Ishikawa (cell line): ENCODE results near the gene CFLAR.

Source experiments
- CEBPB ChIP-seq: IDR thresholded peaks from 2 replicates; pipeline ENCODE4 v1.6.1; 2012
- CREB1 ChIP-seq: IDR thresholded peaks from 2 replicates; pipeline ENCODE4 v1.6.1; 2012; ENCODE audit warnings: low read depth
- EGR1 ChIP-seq: IDR thresholded peaks from 2 replicates; pipeline ENCODE4 v1.6.1; 2012
- EP300 ChIP-seq: IDR thresholded peaks from 2 replicates; pipeline ENCODE4 v1.6.1; 2012; ENCODE audit warnings: borderline replicate concordance
- FOXM1 ChIP-seq: IDR thresholded peaks from 2 replicates; pipeline ENCODE4 v1.6.1; 2012; ENCODE audit warnings: low read depth, borderline replicate concordance
- NFIC ChIP-seq: IDR thresholded peaks from 2 replicates; pipeline ENCODE4 v1.6.1; 2012
- RAD21 ChIP-seq: IDR thresholded peaks from 2 replicates; pipeline ENCODE4 v1.6.1; 2012; ENCODE audit warnings: low read depth
- TAF1 ChIP-seq: IDR thresholded peaks from 2 replicates; pipeline ENCODE4 v1.6.1; 2012; ENCODE audit warnings: low read depth, mild to moderate bottlenecking
- TCF12 ChIP-seq: IDR thresholded peaks from 2 replicates; pipeline ENCODE4 v1.6.1; 2012; ENCODE audit warnings: low read depth
- TEAD4 ChIP-seq: IDR thresholded peaks from 2 replicates; pipeline ENCODE4 v1.6.1; 2012
- YY1 ChIP-seq: IDR thresholded peaks from 2 replicates; pipeline ENCODE4 v1.6.1; 2012; ENCODE audit warnings: low read depth
- ZBTB7A ChIP-seq: IDR thresholded peaks from 2 replicates; pipeline ENCODE4 v1.6.1; 2012; ENCODE audit warnings: low read depth
- TF ChIP-seq, protein P1 (sequence below): IDR thresholded peaks from 2 replicates; pipeline ENCODE4 v1.6.1; 2012
- TF ChIP-seq, protein P2 (sequence below): IDR thresholded peaks from 2 replicates; pipeline ENCODE4 v1.6.1; 2012
- TF ChIP-seq, protein P3 (sequence below): IDR thresholded peaks from 2 replicates; pipeline ENCODE4 v1.6.1; 2012; ENCODE audit warnings: low read depth, mild to moderate bottlenecking

The CFLAR gene

DNA sequence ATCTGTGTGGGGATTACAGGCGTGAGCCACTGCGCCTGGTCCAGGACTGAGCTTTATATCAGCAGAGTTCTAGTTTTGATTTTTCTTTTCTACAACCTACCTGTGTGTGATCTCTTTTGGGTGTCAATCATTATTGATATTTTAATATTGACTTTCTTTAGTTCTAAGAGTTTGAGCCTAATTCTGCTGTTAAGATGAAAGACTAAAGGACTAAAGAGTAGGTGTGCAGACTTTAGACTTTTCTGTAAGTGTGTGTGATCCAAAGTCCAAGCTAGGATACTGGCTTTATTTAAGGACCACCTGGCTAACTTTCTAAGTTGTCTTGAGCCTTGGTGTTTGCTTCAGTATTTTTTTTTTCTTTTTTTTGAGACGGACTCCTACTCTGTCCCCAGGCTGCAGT is 79.4 kb downstream of the CFLAR start:
- no peak for TF ChIP-seq EP300
- TF ChIP-seq TEAD4, result no peak

DNA sequence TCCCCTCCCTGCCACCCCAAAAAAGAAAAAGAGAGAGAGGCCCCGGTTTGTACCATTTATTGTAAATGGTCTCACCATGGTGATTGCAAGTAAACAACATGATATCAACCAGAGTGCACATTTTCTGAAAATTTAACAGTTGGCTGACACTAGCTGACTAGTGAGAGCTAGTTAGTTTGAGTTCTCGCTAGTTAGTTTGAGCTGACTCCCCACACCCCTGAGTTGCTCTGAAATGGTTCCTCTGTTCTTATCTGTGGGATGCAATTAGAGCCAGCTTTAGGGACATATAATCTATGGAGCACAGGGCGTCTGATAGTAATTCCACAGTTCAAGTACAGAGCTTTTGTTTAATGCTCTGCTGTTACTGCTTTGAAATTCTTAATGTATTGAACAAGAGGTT is 80.0 kb downstream of the CFLAR start:
- TF ChIP-seq NFIC, result no peak
- TF ChIP-seq CEBPB, result no peak
- no peak for TF ChIP-seq CREB1

DNA sequence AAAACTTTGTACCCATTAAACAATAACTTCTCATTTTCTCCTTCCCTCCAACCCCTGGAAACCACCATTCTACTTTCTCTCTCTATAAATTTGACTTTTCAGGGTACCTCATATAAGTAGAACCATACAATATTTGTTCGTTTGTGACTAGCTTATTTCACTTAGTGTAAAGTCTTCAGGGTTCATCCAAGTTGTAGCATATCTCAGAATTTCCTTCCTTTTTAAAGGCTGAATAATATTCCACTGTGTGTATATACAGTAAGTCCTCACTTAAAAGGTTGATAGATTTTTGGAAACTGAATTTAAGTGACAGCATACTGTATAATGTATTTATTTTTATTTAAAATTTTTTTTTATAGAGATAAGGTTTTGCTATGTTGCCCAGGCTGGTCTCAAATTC is 80.8 kb downstream of the CFLAR start:
- TF ChIP-seq NFIC (no peak), TEAD4 (no peak), EGR1 (no peak), FOXM1 (no peak), CEBPB (no peak), CREB1 (no peak), ZBTB7A (no peak), YY1 (no peak), TCF12 (no peak), TAF1 (no peak), RAD21 (no peak), EP300 (no peak)
- TF ChIP-seq, protein P1, sequence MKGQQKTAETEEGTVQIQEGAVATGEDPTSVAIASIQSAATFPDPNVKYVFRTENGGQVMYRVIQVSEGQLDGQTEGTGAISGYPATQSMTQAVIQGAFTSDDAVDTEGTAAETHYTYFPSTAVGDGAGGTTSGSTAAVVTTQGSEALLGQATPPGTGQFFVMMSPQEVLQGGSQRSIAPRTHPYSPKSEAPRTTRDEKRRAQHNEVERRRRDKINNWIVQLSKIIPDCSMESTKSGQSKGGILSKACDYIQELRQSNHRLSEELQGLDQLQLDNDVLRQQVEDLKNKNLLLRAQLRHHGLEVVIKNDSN, result no peak
- TF ChIP-seq, protein P2, sequence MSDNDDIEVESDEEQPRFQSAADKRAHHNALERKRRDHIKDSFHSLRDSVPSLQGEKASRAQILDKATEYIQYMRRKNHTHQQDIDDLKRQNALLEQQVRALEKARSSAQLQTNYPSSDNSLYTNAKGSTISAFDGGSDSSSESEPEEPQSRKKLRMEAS, result no peak
- TF ChIP-seq, protein P3, sequence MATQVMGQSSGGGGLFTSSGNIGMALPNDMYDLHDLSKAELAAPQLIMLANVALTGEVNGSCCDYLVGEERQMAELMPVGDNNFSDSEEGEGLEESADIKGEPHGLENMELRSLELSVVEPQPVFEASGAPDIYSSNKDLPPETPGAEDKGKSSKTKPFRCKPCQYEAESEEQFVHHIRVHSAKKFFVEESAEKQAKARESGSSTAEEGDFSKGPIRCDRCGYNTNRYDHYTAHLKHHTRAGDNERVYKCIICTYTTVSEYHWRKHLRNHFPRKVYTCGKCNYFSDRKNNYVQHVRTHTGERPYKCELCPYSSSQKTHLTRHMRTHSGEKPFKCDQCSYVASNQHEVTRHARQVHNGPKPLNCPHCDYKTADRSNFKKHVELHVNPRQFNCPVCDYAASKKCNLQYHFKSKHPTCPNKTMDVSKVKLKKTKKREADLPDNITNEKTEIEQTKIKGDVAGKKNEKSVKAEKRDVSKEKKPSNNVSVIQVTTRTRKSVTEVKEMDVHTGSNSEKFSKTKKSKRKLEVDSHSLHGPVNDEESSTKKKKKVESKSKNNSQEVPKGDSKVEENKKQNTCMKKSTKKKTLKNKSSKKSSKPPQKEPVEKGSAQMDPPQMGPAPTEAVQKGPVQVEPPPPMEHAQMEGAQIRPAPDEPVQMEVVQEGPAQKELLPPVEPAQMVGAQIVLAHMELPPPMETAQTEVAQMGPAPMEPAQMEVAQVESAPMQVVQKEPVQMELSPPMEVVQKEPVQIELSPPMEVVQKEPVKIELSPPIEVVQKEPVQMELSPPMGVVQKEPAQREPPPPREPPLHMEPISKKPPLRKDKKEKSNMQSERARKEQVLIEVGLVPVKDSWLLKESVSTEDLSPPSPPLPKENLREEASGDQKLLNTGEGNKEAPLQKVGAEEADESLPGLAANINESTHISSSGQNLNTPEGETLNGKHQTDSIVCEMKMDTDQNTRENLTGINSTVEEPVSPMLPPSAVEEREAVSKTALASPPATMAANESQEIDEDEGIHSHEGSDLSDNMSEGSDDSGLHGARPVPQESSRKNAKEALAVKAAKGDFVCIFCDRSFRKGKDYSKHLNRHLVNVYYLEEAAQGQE, result no peak

DNA sequence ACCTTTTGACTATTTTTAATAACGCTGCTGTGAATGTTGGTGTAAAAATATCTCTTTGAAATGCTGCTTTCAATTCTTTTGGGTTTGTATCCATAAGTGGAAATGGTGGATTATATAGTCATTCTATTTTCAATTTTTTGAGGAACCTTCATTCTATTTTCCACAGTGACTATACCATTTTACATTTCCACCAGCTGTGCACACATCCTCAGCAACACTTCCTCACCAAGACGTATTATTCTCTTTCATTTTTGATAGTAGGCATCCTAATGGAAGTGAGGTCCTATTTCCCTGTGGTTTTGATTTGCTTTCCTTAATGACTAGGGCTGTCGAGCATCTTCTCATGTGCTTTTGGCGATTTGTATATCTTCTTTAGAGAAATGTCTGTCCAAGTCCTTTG is 81.8 kb downstream of the CFLAR start:
- TF ChIP-seq YY1 (no peak), CREB1 (no peak), ZBTB7A (no peak), RAD21 (no peak), TCF12 (no peak), EP300 (no peak), CEBPB (no peak), FOXM1 (no peak), NFIC (no peak), TAF1 (no peak), TEAD4 (no peak), EGR1 (no peak)
- TF ChIP-seq, protein P3, result no peak
- TF ChIP-seq, protein P1, result no peak
- TF ChIP-seq, protein P2, result no peak

DNA sequence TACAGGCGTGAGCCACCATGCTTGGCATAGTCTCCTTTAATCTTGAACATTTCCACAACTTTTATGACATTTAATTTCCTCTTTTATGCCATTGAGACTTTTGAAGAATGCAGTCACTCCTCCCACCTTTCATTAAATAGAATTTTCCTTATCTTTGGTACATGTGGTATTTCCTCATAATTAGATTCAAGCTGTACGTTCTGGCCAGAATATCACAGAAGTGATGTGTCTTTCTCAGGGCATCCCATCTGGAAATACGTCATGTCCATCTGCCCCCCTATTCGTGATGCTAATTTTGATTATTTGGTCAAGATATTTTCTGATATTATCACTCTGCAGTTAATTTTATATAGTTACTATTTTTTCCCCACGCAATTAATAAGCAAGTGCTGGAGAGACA is 83.9 kb downstream of the CFLAR start:
- TF ChIP-seq EP300 (no peak), TCF12 (no peak), CEBPB (no peak), NFIC (no peak), FOXM1 (no peak), ZBTB7A (no peak), TEAD4 (no peak)
- TF ChIP-seq, protein P1, result no peak
- TF ChIP-seq, protein P2, result no peak

DNA sequence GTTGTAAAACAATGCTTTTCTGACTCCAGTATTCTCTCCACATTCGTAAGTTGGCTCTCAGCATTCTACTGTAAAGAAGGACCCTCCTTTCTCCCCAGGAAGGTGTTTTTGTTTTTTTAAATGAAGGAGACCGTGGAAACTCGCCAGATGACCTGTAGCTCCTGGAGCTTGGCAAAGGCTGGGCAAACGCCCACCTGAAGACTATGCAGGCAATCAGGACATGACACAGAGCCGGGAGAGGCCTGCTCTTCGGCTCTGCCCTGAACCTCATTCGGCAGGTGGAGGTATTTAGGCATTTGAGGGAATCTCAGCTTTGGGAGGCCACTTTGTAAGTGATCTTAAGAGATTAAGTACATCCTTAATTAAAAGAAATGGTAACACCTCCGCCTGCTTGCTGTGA is 84.4 kb downstream of the CFLAR start:
- TF ChIP-seq EGR1, result 0 out of 2 replicates have a peak, but pooled peaks have one; percentile 34
- TF ChIP-seq NFIC, result peak; percentile 51; the same call in 1 of the 2 replicates
- TF ChIP-seq CEBPB, result no peak
